ENCODE measurements around the gene TSHR. TPM values are rescaled to one million over a fixed set of nuclear protein-coding genes. Genes with fewer than 3 reads are reported as not detected.

Gene TSHR
- total RNA-seq, 4 donors from 2014 or later, result not detected

DNA sequence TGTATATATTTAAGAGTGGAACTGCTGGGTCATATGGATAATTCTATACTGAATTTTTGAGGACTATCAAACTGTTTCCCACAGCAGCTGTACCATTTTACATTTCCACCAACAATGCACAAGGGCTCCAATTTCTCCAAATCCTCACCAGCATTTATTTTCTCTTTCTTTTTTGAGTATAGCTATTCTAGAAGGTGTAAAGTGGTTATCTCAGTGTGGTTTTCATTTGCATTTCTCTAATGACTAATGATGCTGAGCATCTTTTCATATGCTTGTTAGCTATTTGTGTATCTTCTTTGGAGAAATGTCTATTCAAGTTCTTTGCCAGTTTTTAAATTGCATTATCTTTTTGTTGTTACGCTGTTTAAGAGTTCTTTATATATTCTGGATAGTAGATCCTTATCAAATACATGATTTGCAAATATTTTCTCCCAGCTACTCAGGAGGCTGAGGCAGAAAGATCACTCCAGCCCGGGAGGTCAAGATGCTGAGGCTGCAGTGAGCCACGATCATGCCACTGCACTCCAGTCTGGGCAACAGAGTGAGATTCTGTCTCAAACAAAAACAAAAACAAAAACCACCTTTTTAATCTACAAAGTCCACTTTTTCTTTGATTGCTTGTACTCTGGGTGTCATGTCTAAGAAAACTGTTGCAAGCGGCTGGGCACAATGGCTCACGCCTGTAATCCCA lies 232.6 kb downstream of the TSHR start:
- peaks cover 0 to 69% (median 0%) of the 10 kb centered on the region in 3 donors for H3K36me3 ChIP-seq
- no peak for DNase-seq
- H3K27ac ChIP-seq, result no peak overlapping the region
- H3K4me3 ChIP-seq, result no peak overlapping the region
- no peaks in the 10 kb centered on the region for H3K4me1 ChIP-seq
- H3K27me3 ChIP-seq, result no peaks in the 10 kb centered on the region
- no peaks in the 10 kb centered on the region for H3K9me3 ChIP-seq
- TF ChIP-seq, protein P1, sequence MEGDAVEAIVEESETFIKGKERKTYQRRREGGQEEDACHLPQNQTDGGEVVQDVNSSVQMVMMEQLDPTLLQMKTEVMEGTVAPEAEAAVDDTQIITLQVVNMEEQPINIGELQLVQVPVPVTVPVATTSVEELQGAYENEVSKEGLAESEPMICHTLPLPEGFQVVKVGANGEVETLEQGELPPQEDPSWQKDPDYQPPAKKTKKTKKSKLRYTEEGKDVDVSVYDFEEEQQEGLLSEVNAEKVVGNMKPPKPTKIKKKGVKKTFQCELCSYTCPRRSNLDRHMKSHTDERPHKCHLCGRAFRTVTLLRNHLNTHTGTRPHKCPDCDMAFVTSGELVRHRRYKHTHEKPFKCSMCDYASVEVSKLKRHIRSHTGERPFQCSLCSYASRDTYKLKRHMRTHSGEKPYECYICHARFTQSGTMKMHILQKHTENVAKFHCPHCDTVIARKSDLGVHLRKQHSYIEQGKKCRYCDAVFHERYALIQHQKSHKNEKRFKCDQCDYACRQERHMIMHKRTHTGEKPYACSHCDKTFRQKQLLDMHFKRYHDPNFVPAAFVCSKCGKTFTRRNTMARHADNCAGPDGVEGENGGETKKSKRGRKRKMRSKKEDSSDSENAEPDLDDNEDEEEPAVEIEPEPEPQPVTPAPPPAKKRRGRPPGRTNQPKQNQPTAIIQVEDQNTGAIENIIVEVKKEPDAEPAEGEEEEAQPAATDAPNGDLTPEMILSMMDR (IDR thresholded peaks at IDR 0.05), result no peak
- TF ChIP-seq POLR2A (IDR thresholded peaks at IDR 0.05), result no peak

DNA sequence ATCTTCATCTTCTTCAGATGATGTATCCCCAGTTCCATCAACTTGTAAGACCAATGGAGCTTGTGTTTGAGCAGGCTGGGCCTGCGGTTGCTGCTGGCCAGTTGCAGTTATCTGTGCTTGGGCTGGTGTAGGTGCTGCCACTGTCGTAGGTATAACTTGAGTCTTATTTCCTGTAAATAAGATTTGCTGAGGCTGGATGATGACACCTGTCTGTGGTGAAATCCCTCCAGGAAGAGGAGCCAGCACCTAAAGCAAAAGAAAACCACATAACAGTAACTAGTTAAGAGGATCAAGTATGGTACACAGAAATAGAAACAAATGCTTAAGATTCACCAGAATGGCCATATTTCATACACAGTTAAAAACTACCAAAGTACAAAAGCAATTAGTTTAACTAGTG lies 237.2 kb downstream of the TSHR start:
- no peaks in the 10 kb centered on the region for H3K27me3 ChIP-seq
- H3K27ac ChIP-seq, result no peak overlapping the region
- DNase-seq, result no peak
- H3K4me1 ChIP-seq, result peaks cover 0 to 2% (median 0%) of the 10 kb centered on the region in 4 donors
- no peaks in the 10 kb centered on the region for H3K9me3 ChIP-seq
- TF ChIP-seq POLR2A (IDR thresholded peaks at IDR 0.05), result no peak
- TF ChIP-seq, protein P1 (IDR thresholded peaks at IDR 0.05), result no peak
- peaks cover 0 to 83% (median 0%) of the 10 kb centered on the region in 3 donors for H3K36me3 ChIP-seq
- no peak overlapping the region for H3K4me3 ChIP-seq

DNA sequence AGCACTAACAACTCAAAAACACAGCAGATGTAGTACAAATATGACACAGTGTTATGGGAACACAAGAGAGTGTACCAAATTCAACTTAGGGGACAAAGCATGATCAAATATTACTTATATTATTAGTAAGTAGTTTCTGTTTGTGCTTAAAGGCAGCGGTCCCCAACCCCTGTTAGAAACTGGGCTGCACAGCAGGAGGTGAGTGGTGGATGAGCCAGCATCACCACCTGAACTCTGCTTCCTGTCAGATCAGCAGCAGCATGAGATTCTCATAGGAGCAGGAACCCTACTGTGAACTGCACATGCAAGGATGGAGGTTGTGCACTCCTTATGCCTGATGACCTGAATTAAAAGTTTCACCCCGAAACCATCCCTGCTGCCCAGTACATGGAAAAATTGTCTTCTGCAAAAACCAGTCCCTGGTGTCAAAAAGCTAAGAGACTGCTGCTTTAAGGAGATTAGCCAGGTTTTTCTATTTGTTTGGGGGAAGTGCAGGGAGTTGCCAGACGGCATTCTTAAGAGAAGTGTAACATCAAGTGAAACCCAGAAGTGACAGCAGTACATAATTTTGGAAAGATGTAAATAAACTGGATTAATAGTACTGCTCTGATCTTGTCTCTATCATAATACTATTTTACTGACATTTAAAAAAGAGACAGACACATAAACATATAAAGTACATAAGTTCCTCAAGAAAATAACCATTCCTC lies 238.7 kb downstream of the TSHR start:
- no peak for TF ChIP-seq POLR2A (IDR thresholded peaks at IDR 0.05)
- TF ChIP-seq, protein P1 (IDR thresholded peaks at IDR 0.05), result no peak
- peaks cover 0 to 2% (median 0%) of the 10 kb centered on the region in 4 donors for H3K4me1 ChIP-seq

More for the DNA sequence above, 238.7 kb downstream of the TSHR start:
- Histone ChIP-seq H3K4me3 (no peak overlapping the region), H3K27ac (no peak overlapping the region), H3K27me3 (no peaks in the 10 kb centered on the region), H3K36me3 (peaks cover 0 to 76% (median 0%) of the 10 kb centered on the region in 3 donors), H3K9me3 (no peaks in the 10 kb centered on the region)
- no peak for DNase-seq

Other genes with a start within 250 kb of the TSHR start
- 10 to 100 TPM in 1 of 4 donors, 1 to 10 TPM in 3; 5.9 to 51.2 (median 6.7) TPM for gene CEP128, start 13.9 kb upstream of the TSHR start, total RNA-seq

All from Peyer's patch (tissue), 4 donors.